Left lung (tissue), 10 donors: ENCODE results near the gene ZKSCAN1. TPM values are rescaled to one million over a fixed set of nuclear protein-coding genes. Genes with fewer than 3 reads are reported as not detected.

Experiments
- ATAC-seq: fragments of 200-7000 bp; cut with Tn5 transposase; one replicate; pipeline ENCODE4 v1.9.1; 2020; ENCODE audit warnings: moderate library complexity
- DNase-seq, 4 donors: peaks; one replicate each; pipeline ENCODE4 v3.0.0-alpha.2; 2013 to 2020
- H3K27ac ChIP-seq, 2 donors: fragments of 200-600 bp; sonication (generic) in 1 of 2; one replicate each; pipeline versions ENCODE4 v1.5.0 to v1.8.0; 2020 to 2021
- H3K27me3 ChIP-seq, 2 donors: fragments of 200-600 bp; sonication (generic) in 1 of 2; one replicate each; pipeline versions ENCODE4 v1.5.0 to v1.8.0; 2020 to 2021
- H3K36me3 ChIP-seq, 2 donors: fragments of 200-600 bp; sonication (generic) in 1 of 2; one replicate each; pipeline versions ENCODE4 v1.5.0 to v1.8.0; 2020 to 2021
- H3K4me1 ChIP-seq, 2 donors: fragments of 200-600 bp; one replicate each; pipeline ENCODE4 v1.8.0; 2021
- H3K4me3 ChIP-seq, 2 donors: fragments of 200-600 bp; sonication (generic) in 1 of 2; one replicate each; pipeline versions ENCODE4 v1.5.0 to v1.8.0; 2020 to 2021; ENCODE audit warnings: mild to moderate bottlenecking in 1 of 2
- H3K9me3 ChIP-seq, 2 donors: fragments of 200-600 bp; sonication (generic) in 1 of 2; one replicate each; pipeline versions ENCODE4 v1.5.0 to v1.8.0; 2020 to 2021
- intact Hi-C, 2 donors: fragments of 100-400 bp; cut with DNase I; formaldehyde crosslinking; loops; one replicate each; pipeline versions ENCODE4 v1.11.2 to v1.14.2; 2022
- polyA plus RNA-seq, 6 donors: library from polyadenylated mRNA; unstranded; fragments of 120-200 nt; gene quantifications; one replicate each; pipeline ENCODE4 v1.2.1, GENCODE V29; 2013; ENCODE audit not compliant: insufficient read length in 6 of 6
- total RNA-seq, 2 donors: library from RNA; stranded (reverse); fragmentation: NEBNext Ultra II Directional; extraction: Animal tissue kit (Norgen Biotek cat#: 25700); gene quantifications; one replicate each; pipeline ENCODE4 v1.2.1, GENCODE V29; 2021
- TF ChIP-seq, protein P1 (sequence below), 2 donors: fragments of 200-600 bp; sonication (generic) in 1 of 2; IDR thresholded peaks; one replicate each; pipeline versions ENCODE4 v1.5.0 to v1.8.0; 2021; ENCODE audit warnings: antibody characterized with exemption in 2 of 2
- donor health status: DM: no; HTN: yes; CAD: no.
- donor health status: DM: no; HTN: no; CAD: no.

The ZKSCAN1 gene
- total and polyA plus RNA-seq, 8 donors: 46.7 to 137 (median 87.7) TPM

DNA sequence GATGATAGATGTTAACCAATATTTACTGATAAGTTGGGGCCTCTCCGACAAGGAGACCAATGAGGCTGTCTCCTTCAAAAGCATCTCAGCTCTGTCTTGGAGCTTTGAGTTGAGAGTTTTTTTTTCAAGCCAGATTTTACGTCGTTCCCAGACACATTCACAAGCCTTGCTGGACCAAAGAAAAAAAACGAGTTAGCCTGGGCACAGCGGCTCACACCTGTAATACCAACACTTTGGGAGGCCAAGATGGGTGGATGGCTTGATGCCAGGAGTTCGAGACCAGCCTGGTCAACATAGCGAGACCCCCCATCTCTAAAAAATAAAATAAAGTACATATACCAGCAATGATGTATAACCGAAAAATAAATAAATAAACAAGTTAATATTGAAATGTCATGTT, 20.6 kb upstream of the ZKSCAN1 start:
- TF ChIP-seq, protein P1, sequence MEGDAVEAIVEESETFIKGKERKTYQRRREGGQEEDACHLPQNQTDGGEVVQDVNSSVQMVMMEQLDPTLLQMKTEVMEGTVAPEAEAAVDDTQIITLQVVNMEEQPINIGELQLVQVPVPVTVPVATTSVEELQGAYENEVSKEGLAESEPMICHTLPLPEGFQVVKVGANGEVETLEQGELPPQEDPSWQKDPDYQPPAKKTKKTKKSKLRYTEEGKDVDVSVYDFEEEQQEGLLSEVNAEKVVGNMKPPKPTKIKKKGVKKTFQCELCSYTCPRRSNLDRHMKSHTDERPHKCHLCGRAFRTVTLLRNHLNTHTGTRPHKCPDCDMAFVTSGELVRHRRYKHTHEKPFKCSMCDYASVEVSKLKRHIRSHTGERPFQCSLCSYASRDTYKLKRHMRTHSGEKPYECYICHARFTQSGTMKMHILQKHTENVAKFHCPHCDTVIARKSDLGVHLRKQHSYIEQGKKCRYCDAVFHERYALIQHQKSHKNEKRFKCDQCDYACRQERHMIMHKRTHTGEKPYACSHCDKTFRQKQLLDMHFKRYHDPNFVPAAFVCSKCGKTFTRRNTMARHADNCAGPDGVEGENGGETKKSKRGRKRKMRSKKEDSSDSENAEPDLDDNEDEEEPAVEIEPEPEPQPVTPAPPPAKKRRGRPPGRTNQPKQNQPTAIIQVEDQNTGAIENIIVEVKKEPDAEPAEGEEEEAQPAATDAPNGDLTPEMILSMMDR (IDR thresholded peaks at IDR 0.05): no peak
- no peaks in the 10 kb centered on the region for H3K27me3 ChIP-seq
- no peaks in the 10 kb centered on the region for H3K9me3 ChIP-seq
- peaks cover 4 to 54% of the 10 kb centered on the region in 2 donors for H3K4me1 ChIP-seq
- ATAC-seq (no peak), DNase-seq (no peak)
- intact Hi-C loops: no loop called here
- no peak overlapping the region for H3K27ac ChIP-seq
- no peaks in the 10 kb centered on the region for H3K36me3 ChIP-seq
- H3K4me3 ChIP-seq: no peak overlapping the region

DNA sequence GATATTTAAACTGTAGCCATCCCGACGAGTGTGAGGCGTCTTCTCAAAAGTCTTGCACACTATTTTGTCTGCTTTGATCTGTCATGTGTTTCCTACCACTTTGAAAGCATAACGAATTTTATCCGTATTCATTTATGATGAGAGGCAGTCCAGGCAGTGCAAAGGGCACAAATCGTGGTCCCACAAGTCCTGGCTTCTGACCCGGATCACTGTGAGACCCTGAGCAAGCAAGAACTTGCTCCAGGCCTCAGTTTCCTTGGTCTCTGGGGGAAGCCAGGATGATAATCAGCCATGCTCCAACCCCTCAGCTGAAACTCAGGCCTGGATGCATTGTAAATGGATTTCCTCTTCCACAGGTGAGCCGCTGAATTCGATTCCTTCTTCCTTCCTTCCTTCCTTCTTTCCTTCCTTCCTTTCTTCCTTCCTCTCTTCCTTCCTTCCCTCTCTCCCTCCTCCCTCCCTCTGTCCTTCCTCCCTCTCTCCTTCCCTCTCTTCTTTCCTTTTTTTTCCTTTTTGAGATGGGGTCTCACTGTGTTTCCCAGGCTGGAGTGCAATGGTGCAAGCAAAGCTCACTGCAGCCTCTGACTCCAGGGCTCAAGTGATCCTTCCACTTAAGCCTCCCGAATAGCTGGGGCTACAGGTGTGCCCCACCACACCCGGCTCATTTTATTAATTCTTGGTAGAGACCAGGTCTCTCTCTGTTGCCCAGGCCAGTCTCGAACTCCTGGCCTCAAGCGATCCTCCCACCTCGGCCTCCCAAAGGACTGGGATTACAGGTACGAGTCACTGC, 18.4 kb upstream of the ZKSCAN1 start:
- Histone ChIP-seq H3K27me3 (no peaks in the 10 kb centered on the region), H3K36me3 (no peaks in the 10 kb centered on the region), H3K27ac (peak overlapping the region; percentile 62 to 82), H3K4me3 (peak overlapping the region; percentile 20 to 39), H3K9me3 (no peaks in the 10 kb centered on the region), H3K4me1 (peaks cover 4 to 39% of the 10 kb centered on the region in 2 donors)
- TF ChIP-seq, protein P1 (IDR thresholded peaks at IDR 0.05): no peak
- intact Hi-C loops: no loop called here
- no peak for DNase-seq
- no peak for ATAC-seq

DNA sequence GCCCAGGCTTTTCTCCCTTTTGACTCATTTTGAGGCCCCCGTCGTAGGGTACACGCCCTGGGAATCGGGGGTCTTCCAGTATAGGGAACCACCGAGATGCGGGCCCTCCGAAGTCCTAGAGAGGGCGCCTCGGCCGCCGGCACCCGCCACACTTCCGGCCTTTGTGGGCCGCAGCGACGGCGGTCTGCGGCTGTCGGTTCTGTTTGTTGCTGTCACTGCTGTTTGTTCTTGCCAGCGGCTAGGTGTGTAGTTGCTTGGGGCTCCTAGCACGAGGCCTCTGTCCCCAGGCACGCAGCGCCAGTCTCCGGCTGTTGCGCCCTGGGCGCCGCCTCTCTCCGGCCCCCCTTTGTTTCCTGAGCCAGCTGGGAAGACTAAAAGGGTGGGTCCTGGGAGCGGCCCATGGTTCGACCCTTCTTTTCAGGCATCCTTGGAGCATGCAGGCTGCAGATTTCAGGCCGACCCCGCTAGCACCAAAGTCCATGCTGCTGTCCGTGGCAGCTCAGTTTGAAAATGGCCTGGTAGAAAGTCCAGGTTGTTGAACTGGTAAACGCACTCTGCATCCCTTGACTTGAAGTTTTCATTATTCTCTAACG, 17.8 kb upstream of the ZKSCAN1 start:
- Histone ChIP-seq H3K27me3 (no peaks in the 10 kb centered on the region), H3K4me1 (peaks cover 4 to 38% of the 10 kb centered on the region in 2 donors), H3K4me3 (peak overlapping the region; percentile 20 to 39), H3K9me3 (no peaks in the 10 kb centered on the region), H3K36me3 (no peaks in the 10 kb centered on the region), H3K27ac (peak overlapping the region; percentile 62 to 82)
- ATAC-seq (peak; percentile 67), DNase-seq (peak in 3 of 4 donors; percentile 55 to 89 (median 67))
- TF ChIP-seq, protein P1 (IDR thresholded peaks at IDR 0.05): peak; percentile 14 to 26
- intact Hi-C loops: no loop called here

DNA sequence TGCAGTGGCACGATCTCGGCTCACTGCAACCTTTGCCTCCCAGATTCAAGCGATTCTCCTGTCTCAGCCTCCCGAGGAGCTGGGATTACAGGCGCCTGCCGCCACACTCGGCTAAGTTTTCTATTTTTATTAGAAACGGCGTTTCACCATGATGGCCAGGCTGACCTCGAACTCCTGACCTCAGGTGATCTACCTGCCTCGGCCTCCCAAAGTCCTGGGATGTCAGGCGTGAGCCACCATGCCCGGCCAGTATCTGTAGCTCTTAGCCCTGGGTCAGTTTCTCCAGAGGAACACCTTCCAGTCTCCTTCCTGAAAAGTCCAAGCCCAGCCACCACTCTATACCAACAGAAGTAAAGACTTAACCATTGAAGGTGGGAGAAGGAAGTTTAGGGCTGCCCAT, 15.2 kb upstream of the ZKSCAN1 start:
- intact Hi-C loops: no loop called here
- no peak for ATAC-seq

More for the DNA sequence above, 15.2 kb upstream of the ZKSCAN1 start:
- Histone ChIP-seq H3K27ac (no peak overlapping the region), H3K36me3 (no peaks in the 10 kb centered on the region), H3K9me3 (no peaks in the 10 kb centered on the region), H3K27me3 (no peaks in the 10 kb centered on the region), H3K4me1 (peaks cover 0 to 33% of the 10 kb centered on the region in 2 donors), H3K4me3 (no peak overlapping the region)
- TF ChIP-seq, protein P1 (IDR thresholded peaks at IDR 0.05): no peak
- peak in 1 of 4 donors; percentile 0 for DNase-seq
